HG02763 (cell line): ENCODE data around the gene COQ8A.

ENCODE experiments used
- ATAC-seq: cut with Tn5 transposase; IDR thresholded peaks from one replicate; pipeline ENCODE4 v1.9.1; 2021; ENCODE audit warnings: mild to moderate bottlenecking, moderate library complexity; ENCODE audit not compliant: unreplicated experiment

The COQ8A gene

GRCh38 chr1:226972931-226973330 is 32.8 kb downstream of the COQ8A start:
- ATAC-seq = no peak

- ATAC-seq = no peak
These were observed 33.3 kb downstream of the COQ8A start for GRCh38 chr1:226973371-226973897.

GRCh38 chr1:226973898-226974543 is 33.9 kb downstream of the COQ8A start:
- ATAC-seq = no peak

- ATAC-seq = no peak
These were observed 34.6 kb downstream of the COQ8A start for GRCh38 chr1:226974544-226975258.

GRCh38 chr1:226975259-226976250 is 35.5 kb downstream of the COQ8A start:
- no peak for ATAC-seq

- no peak for ATAC-seq
These were observed 36.3 kb downstream of the COQ8A start for GRCh38 chr1:226976276-226976977.

- no peak for ATAC-seq
These were observed 37.0 kb downstream of the COQ8A start for GRCh38 chr1:226976978-226977642.

- no peak for ATAC-seq
These were observed 37.7 kb downstream of the COQ8A start for GRCh38 chr1:226977643-226978431.

GRCh38 chr1:226978432-226979114 is 38.5 kb downstream of the COQ8A start:
- ATAC-seq = no peak

- no peak for ATAC-seq
These were observed 39.0 kb downstream of the COQ8A start for GRCh38 chr1:226979115-226979516.

GRCh38 chr1:226979517-226980121 is 39.5 kb downstream of the COQ8A start:
- ATAC-seq = no peak

- no peak for ATAC-seq
These were observed 40.0 kb downstream of the COQ8A start for GRCh38 chr1:226980122-226980560.

GRCh38 chr1:226980565-226981385 is 40.7 kb downstream of the COQ8A start:
- no peak for ATAC-seq

- ATAC-seq = no peak
These were observed 41.3 kb downstream of the COQ8A start for GRCh38 chr1:226981386-226981817.

- no peak for ATAC-seq
These were observed 41.7 kb downstream of the COQ8A start for GRCh38 chr1:226981838-226982237.

- no peak for ATAC-seq
These were observed 42.5 kb downstream of the COQ8A start for GRCh38 chr1:226982451-226983177.
